Tibial artery (tissue), 4 donors: ENCODE measurements around the gene PPP2R2C.

Experiments
- DNase-seq, 2 donors: peaks; one replicate each; pipeline ENCODE4 v3.0.0-alpha.2; 2019
- H3K27ac ChIP-seq, 2 donors: fragments of 200-600 bp; sonication (generic) in 1 of 2; 1 replicate in 1 of 2; 2 replicates in 1 of 2; pipeline ENCODE4 v1.5.1; 2018 to 2019; ENCODE audit warnings: mild to moderate bottlenecking in 1 of 2
- H3K27me3 ChIP-seq, 2 donors: fragments of 200-600 bp; sonication (generic) in 1 of 2; one replicate each; pipeline versions ENCODE4 v1.5.1 to v1.6.0; 2016 to 2019
- H3K36me3 ChIP-seq, 3 donors: fragments of 200-600 bp; sonication (generic) in 2 of 3; one replicate each; pipeline ENCODE4 v1.5.1; 2016 to 2019; ENCODE audit warnings: mild to moderate bottlenecking in 2 of 3
- H3K4me1 ChIP-seq, 4 donors: fragments of 200-600 bp; sonication (generic) in 2 of 4; 1 replicate in 3 of 4; 2 replicates in 1 of 4; pipeline ENCODE4 v1.5.1; 2016 to 2019
- H3K4me3 ChIP-seq, 2 donors: fragments of 200-600 bp; sonication (generic) in 1 of 2; 1 replicate in 1 of 2; 2 replicates in 1 of 2; pipeline ENCODE4 v1.5.1; 2018 to 2019; ENCODE audit warnings: mild to moderate bottlenecking in 2 of 2
- H3K9me3 ChIP-seq, 3 donors: fragments of 200-600 bp; sonication (generic) in 1 of 3; one replicate each; pipeline ENCODE4 v1.5.1; 2016 to 2019
- intact Hi-C: fragments of 100-400 bp; cut with DNase I; formaldehyde crosslinking; loops from one replicate; pipeline ENCODE4 v1.15.0; 2023; ENCODE audit warnings: low total_unique reads
- TF ChIP-seq, protein P1 (sequence below), 2 experiments: fragments of 200-600 bp in 1 of 2; fragments of 450-650 bp in 1 of 2; IDR thresholded peaks; one replicate each; pipeline ENCODE4 v1.5.1; 2017 to 2019; ENCODE audit warnings: antibody characterized with exemption in 2 of 2, mild to moderate bottlenecking in 1 of 2, moderate library complexity in 1 of 2

Gene PPP2R2C

DNA sequence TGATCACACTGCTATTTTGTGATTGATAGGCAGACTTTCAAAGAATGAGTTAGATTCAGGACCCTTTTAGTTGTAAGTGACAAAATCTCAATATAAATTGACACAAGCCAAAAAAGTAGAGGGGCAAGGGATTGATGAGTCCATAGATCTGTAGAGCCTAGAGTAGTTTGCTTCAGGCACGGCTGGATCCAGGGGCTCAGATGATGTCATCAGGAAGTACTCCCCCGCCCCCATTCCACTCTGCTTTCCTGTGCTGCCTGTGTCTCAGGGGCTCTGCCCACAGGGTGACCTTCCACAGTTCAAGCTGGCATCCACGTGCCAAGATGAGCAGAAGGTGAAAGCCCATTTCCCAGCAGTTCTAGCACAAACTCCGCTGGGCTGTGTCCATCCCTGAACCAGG, 189.1 kb downstream of the PPP2R2C start:
- Histone ChIP-seq H3K27ac (peak overlapping the region; percentile 83 to 84), H3K36me3 (peaks cover 34 to 85% (median 66%) of the 10 kb centered on the region in 3 donors), H3K27me3 (no peaks in the 10 kb centered on the region)

DNA sequence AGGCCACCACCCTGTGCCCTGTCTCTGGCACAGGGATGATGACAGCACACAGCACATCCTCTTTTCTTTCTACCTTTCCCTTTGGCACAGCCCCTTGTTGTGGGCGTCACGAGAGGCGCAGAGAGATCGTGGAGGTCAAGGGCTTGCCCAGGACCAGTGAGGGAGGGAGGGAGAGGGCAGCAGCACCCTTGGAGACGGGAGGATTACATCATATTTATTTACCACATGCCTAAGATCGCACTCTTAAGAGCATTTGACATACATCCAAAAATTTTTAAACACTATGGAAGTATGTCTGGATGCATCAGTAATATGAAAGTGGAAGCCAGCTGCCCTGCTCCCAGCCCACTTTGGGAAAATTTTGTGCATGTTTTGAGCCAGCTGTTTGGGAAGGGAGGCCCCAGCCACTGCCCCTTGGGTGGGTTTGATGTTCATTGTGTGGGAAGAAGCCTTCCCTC, 190.1 kb downstream of the PPP2R2C start:
- Histone ChIP-seq H3K9me3 (no peaks in the 10 kb centered on the region), H3K4me1 (peaks cover 0 to 49% (median 35%) of the 10 kb centered on the region in 4 donors), H3K27me3 (no peaks in the 10 kb centered on the region), H3K27ac (peak overlapping the region; percentile 83 to 84), H3K4me3 (no peak overlapping the region), H3K36me3 (peaks cover 34 to 85% (median 65%) of the 10 kb centered on the region in 3 donors)
- no peak for DNase-seq
- intact Hi-C loops, result no loop called here
- TF ChIP-seq, protein P1, sequence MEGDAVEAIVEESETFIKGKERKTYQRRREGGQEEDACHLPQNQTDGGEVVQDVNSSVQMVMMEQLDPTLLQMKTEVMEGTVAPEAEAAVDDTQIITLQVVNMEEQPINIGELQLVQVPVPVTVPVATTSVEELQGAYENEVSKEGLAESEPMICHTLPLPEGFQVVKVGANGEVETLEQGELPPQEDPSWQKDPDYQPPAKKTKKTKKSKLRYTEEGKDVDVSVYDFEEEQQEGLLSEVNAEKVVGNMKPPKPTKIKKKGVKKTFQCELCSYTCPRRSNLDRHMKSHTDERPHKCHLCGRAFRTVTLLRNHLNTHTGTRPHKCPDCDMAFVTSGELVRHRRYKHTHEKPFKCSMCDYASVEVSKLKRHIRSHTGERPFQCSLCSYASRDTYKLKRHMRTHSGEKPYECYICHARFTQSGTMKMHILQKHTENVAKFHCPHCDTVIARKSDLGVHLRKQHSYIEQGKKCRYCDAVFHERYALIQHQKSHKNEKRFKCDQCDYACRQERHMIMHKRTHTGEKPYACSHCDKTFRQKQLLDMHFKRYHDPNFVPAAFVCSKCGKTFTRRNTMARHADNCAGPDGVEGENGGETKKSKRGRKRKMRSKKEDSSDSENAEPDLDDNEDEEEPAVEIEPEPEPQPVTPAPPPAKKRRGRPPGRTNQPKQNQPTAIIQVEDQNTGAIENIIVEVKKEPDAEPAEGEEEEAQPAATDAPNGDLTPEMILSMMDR (IDR thresholded peaks at IDR 0.05), result no peak

More for the DNA sequence above, 189.1 kb downstream of the PPP2R2C start:
- H3K4me3 ChIP-seq, result no peak overlapping the region
- TF ChIP-seq, protein P1 (IDR thresholded peaks at IDR 0.05), result no peak
- H3K9me3 ChIP-seq, result no peaks in the 10 kb centered on the region
- peaks cover 0 to 40% (median 29%) of the 10 kb centered on the region in 4 donors for H3K4me1 ChIP-seq
- intact Hi-C loops, result no loop called here
- DNase-seq, result no peak

DNA sequence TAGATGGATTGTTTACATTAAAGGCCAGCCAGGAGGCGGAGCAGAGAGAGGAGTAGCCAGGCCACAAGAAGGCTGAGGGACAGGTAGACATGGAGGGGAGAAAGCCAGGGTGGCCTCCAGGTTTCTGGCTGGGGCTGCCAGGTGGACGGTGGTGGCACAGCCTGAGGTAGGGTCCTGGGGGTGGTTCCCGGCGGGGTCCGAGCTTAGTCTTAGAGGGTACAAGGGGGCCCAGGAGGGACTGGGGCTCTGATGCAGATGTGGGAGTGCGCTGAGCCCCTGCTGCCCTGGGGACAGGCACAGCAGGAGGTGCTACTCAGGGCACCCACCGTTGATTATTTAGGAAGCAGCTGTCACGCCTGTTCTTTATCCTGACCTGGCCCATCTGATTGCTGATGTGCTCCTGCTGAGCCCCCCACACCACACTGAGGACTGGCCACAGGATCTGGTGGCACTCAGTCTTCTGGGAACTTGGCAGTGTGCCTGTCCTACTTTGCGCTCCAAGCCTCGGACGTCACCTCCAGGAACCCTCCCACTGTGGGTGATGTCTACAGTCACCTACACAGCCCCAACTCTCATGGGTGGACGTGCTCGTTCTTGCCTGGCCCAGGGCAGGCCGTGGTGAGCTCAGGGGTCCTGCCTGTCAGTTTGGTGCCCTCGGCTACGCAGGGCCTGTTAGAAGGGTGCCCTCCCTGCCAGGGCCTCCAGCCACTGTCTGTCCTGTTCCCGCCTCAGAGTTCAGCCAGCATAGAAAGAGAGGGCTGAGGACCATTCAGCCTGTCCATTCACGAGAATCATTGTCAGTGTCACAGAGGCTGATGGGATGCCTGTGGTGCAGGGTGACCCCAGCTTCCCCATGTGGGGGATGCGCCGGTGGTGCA, 190.7 kb downstream of the PPP2R2C start:
- Histone ChIP-seq H3K27me3 (no peaks in the 10 kb centered on the region), H3K36me3 (peaks cover 29 to 80% (median 58%) of the 10 kb centered on the region in 3 donors), H3K4me1 (peaks cover 0 to 56% (median 41%) of the 10 kb centered on the region in 4 donors), H3K9me3 (no peaks in the 10 kb centered on the region), H3K4me3 (no peak overlapping the region), H3K27ac (peak overlapping the region; percentile 83 to 84)
- intact Hi-C loops, result no loop called here
- TF ChIP-seq, protein P1 (IDR thresholded peaks at IDR 0.05), result no peak
- peak; percentile 48 to 92 for DNase-seq

DNA sequence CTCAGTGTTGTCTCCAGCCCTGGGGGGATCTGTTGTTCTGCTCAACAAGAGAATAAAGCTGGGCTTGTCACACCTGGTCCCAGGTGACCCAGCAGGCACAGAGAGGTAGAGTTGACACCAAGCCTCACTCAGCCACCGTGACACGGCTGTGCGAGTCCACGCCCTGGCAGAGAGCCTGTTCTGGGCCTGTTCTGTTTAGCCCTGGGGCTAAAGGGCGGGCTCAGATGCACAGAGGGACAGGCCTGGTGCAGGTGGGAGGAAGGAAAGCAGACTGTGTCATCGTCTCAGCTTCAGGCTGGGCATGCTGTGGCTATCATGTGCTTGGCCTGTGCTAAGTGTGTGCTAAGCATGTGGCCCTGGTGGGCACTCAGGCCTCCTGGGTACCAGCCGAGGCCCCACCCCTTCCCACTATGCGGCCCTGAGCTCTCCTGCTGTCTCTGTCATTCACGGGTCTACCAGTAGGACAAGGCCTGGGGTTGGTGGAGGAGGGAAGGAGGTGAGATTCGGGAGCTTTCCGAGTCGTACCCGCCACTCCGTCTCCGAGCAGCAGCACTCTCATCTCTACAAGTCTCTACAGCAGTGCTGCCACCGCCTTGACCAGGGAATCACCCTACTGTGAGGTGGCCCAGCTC, 191.9 kb downstream of the PPP2R2C start:
- no peak for DNase-seq
- peaks cover 0 to 68% (median 50%) of the 10 kb centered on the region in 4 donors for H3K4me1 ChIP-seq
- H3K36me3 ChIP-seq, result peaks cover 27 to 68% (median 49%) of the 10 kb centered on the region in 3 donors
- no peak overlapping the region for H3K4me3 ChIP-seq
- intact Hi-C loops, result no loop called here
- H3K27me3 ChIP-seq, result no peaks in the 10 kb centered on the region
- no peaks in the 10 kb centered on the region for H3K9me3 ChIP-seq
- peak overlapping the region; percentile 83 to 84 for H3K27ac ChIP-seq
- TF ChIP-seq, protein P1 (IDR thresholded peaks at IDR 0.05), result no peak

DNA sequence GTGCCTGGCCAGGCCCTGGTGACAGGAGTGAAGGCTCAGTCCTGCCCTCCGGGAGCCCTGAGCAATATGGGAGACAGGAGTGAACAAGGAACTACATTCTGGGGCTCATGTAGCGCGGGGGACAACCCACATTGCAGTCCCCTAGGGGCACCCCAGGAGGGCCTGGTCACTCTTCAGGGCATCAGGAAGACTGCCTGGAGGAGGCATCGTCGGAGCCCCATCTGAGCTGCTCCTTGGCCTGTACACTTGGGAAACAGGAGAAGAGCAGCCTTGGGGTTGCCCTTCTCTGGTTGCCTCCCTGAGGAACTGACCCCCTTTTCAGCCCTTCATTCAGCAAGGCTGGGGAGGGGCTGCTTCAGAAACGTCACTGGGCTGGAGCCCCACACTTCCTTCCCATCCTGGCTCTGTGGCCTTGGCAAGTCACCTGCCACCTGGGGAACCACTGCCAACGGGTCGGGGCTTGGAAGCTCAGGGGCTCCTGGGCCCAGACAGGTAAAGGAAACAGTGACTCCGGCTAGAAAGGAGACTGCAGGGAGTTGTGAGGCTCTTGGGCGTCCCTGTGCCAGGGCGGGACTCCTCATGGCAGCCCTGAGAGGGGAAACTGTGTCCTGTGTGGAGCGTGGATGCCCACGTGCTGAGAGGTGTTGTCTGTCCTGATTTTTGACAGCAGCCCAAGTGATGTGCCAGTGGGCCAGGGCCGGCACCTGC, 192.7 kb downstream of the PPP2R2C start:
- H3K36me3 ChIP-seq, result peaks cover 27 to 64% (median 42%) of the 10 kb centered on the region in 3 donors
- H3K4me3 ChIP-seq, result no peak overlapping the region
- H3K4me1 ChIP-seq, result peaks cover 0 to 75% (median 57%) of the 10 kb centered on the region in 4 donors
- H3K27me3 ChIP-seq, result no peaks in the 10 kb centered on the region
- DNase-seq, result peak in 1 of 2 donors; percentile 51
- intact Hi-C loops, result no loop called here
- no peaks in the 10 kb centered on the region for H3K9me3 ChIP-seq
- peak overlapping the region; percentile 83 to 89 for H3K27ac ChIP-seq
- TF ChIP-seq, protein P1 (IDR thresholded peaks at IDR 0.05), result no peak
